HFF-Myc (cell line): ENCODE data around the gene RPL36AL.

Experiments used
- DNase-seq: peaks from one replicate; pipeline ENCODE4 v3.0.0-alpha.2; 2011; ENCODE audit warnings: low read depth; ENCODE audit errors: extremely low read depth
- H3K4me3 ChIP-seq: replicated peaks from 2 replicates; pipeline ENCODE4 v1.5.1; 2011; ENCODE audit warnings: low read depth, mild to moderate bottlenecking, control low read depth, low read length
- CTCF ChIP-seq: IDR thresholded peaks from 2 replicates; pipeline ENCODE4 v1.5.1; 2012; ENCODE audit warnings: mild to moderate bottlenecking, low read depth, low read length, control low read depth; ENCODE audit errors: missing control alignments

The RPL36AL gene

DNA sequence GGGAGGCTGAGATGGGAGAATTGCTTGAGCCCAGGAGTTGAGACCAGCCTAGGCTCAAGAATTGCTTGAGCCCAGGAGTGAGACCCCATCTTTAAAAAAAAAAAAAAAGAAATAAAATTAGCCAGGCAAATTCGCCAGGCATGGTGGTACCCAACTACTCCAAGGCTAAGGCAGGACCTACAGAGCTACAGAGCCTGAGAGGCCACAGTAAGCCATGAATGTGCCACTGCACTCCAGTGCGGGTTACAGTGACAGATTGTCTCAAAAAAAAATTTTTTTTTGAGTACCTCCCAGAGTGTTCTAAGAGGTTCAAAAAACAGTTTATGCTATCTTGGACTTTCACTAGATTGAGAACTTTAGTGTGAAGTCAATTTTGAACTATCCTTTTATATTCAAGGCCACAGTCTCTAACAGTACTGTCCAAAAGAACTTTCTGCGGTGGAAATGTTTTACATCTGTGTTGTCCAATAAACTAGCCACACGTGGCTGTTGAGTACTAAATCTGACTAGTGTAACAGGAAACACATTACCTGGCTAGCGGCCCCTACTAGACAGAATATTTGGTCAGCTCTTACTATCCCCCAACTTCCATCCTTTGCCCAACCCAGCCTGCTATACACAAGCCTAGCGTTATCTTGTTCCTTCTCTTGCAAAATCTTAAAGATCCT lies 2.4 kb downstream of the RPL36AL start:
- no peak for DNase-seq
- no peak for TF ChIP-seq CTCF
- no peak overlapping the region for H3K4me3 ChIP-seq

- no peak overlapping the region for H3K4me3 ChIP-seq
- TF ChIP-seq CTCF, result no peak
- no peak for DNase-seq
These were observed 4.7 kb downstream of the RPL36AL start for GRCh38 chr14:49615776-49616175.

DNA sequence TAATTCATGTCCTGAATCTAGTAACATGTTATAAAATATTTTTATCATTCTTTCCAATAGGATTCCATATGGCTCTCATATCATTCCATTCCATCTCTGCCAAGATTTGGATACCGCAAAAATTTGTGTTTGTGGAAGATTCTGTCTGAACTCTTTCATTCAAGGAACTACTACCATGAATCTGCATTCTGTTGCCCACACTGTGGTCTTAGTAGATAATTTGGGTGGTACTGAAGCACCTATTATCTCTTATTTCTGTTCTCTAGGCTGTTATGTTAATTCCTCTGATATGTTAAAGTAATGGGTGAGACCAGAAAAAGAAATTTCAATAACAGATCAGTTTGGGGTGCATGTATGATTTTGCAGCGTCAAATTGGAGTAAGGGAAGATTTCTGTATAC lies 6.2 kb downstream of the RPL36AL start:
- TF ChIP-seq CTCF, result no peak
- H3K4me3 ChIP-seq, result no peak overlapping the region
- DNase-seq, result no peak

GRCh38 chr14:49612671-49613070 lies 7.8 kb downstream of the RPL36AL start:
- H3K4me3 ChIP-seq, result no peak overlapping the region
- TF ChIP-seq CTCF, result no peak
- no peak for DNase-seq

GRCh38 chr14:49612251-49612650 lies 8.2 kb downstream of the RPL36AL start:
- H3K4me3 ChIP-seq, result no peak overlapping the region
- no peak for DNase-seq
- no peak for TF ChIP-seq CTCF

DNA sequence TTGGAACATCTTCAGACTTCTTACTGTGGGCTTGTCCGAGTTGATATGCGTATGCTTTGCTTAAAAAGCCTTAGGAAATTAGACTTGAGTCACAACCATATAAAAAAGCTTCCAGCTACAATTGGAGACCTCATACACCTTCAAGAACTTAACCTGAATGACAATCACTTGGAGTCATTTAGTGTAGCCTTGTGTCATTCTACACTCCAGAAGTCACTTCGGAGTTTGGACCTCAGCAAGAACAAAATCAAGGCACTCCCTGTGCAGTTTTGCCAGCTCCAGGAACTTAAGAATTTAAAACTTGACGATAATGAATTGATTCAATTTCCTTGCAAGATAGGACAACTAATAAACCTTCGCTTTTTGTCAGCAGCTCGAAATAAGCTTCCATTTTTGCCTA lies 12.8 kb downstream of the RPL36AL start:
- no peak overlapping the region for H3K4me3 ChIP-seq
- DNase-seq, result no peak
- no peak for TF ChIP-seq CTCF
